Calu3 (cell line): ENCODE measurements around the gene RAD23B. TPM values are rescaled to one million over a fixed set of nuclear protein-coding genes. Genes with fewer than 3 reads are reported as not detected.
A peak's percentile ranks its signal among the peaks of the same experiment; 100 is the strongest.

ENCODE experiments used
- BruUV-seq: library from RNA; stranded (reverse); fragments of 400-500 nt; replicated peaks from 2 replicates; lab custom pipeline; 2021; lab: Mats Ljungman, UMichigan
- CTCF ChIA-PET: fragments of 300-600 bp; sonication (Branson Sonifier 250); formaldehyde crosslinking; loops from one replicate; lab custom pipeline; 2022; ENCODE audit warnings: antibody characterized with exemption; lab: Charles Lee
- DNase-seq: peaks from one replicate; pipeline ENCODE4 v3.0.0; 2022
- H3K27ac Mint-ChIP-seq: one replicate; pipeline ENCODE4 v1.8.0; 2022; ENCODE audit warnings: mixed read lengths; ENCODE audit not compliant: unreplicated experiment
- H3K27me3 Mint-ChIP-seq: one replicate; pipeline ENCODE4 v1.8.0; 2022; ENCODE audit warnings: mixed read lengths; ENCODE audit not compliant: unreplicated experiment
- H3K36me3 Mint-ChIP-seq: one replicate; pipeline ENCODE4 v1.8.0; 2022; ENCODE audit warnings: mild to moderate bottlenecking, moderate library complexity, mixed read lengths; ENCODE audit not compliant: insufficient read depth, unreplicated experiment
- H3K4me1 Mint-ChIP-seq: one replicate; pipeline ENCODE4 v1.8.0; 2022; ENCODE audit warnings: mild to moderate bottlenecking, low read depth, mixed read lengths; ENCODE audit not compliant: unreplicated experiment
- H3K4me3 Mint-ChIP-seq: one replicate; pipeline ENCODE4 v1.8.0; 2022; ENCODE audit warnings: mild to moderate bottlenecking, low read depth, moderate library complexity, mixed read lengths; ENCODE audit not compliant: unreplicated experiment
- H3K9me3 Mint-ChIP-seq: one replicate; pipeline ENCODE4 v1.8.0; 2022; ENCODE audit warnings: low read depth, mixed read lengths; ENCODE audit not compliant: unreplicated experiment
- intact Hi-C: fragments of 100-400 bp; cut with micrococcal nuclease; formaldehyde crosslinking; loops from one replicate; pipeline ENCODE4 v1.10.0; 2022; ENCODE audit not compliant: unreplicated experiment
- total RNA-seq: library from RNA; stranded (reverse); gene quantifications from 2 replicates; pipeline ENCODE4 v1.2.3, GENCODE V29; 2022
- TF ChIP-seq, protein P1 (sequence below): fragments of 200-600 bp; IDR thresholded peaks from one replicate; pipeline ENCODE4 v1.8.0; 2022; ENCODE audit warnings: antibody characterized with exemption; ENCODE audit not compliant: unreplicated experiment

RAD23B gene
- total RNA-seq, 1 experiment from 2014 or later, result 82.3 TPM

DNA sequence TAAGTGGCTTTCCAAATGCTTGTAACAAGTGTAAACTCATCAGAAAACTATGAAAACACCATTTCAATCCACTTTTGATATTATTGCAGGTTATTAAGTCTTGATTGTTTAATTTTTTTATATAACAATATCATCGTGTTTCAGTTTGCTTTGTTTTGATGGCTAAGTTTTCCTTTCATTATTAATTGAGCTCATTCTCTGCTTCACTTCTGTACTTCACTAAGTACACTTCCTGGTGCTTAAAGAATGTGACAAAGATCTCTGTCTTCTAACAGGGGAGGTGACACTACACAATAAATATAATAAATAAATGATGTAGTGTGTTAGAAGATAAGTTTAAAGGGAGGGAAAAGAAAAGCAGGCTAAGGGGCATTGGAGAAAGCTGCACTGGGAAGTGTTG lies 13.0 kb upstream of the RAD23B start:
- Mint-ChIP-seq H3K4me1 (peaks cover 16% of the 10 kb centered on the region), H3K27ac (peak overlapping the region; percentile 31), H3K4me3 (no peak overlapping the region), H3K9me3 (no peaks in the 10 kb centered on the region), H3K27me3 (no peaks in the 10 kb centered on the region), H3K36me3 (no peaks in the 10 kb centered on the region)
- intact Hi-C loops, result no loop called here
- TF ChIP-seq, protein P1, sequence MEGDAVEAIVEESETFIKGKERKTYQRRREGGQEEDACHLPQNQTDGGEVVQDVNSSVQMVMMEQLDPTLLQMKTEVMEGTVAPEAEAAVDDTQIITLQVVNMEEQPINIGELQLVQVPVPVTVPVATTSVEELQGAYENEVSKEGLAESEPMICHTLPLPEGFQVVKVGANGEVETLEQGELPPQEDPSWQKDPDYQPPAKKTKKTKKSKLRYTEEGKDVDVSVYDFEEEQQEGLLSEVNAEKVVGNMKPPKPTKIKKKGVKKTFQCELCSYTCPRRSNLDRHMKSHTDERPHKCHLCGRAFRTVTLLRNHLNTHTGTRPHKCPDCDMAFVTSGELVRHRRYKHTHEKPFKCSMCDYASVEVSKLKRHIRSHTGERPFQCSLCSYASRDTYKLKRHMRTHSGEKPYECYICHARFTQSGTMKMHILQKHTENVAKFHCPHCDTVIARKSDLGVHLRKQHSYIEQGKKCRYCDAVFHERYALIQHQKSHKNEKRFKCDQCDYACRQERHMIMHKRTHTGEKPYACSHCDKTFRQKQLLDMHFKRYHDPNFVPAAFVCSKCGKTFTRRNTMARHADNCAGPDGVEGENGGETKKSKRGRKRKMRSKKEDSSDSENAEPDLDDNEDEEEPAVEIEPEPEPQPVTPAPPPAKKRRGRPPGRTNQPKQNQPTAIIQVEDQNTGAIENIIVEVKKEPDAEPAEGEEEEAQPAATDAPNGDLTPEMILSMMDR, result no peak
- DNase-seq, result no peak
- BruUV-seq, result no TSS peak
- CTCF ChIA-PET, result interaction anchor here (1.0 kb wide), 1 partner anchor 9 kb away, joined by 5 read pairs; no protein-coding TSS in a partner anchor

DNA sequence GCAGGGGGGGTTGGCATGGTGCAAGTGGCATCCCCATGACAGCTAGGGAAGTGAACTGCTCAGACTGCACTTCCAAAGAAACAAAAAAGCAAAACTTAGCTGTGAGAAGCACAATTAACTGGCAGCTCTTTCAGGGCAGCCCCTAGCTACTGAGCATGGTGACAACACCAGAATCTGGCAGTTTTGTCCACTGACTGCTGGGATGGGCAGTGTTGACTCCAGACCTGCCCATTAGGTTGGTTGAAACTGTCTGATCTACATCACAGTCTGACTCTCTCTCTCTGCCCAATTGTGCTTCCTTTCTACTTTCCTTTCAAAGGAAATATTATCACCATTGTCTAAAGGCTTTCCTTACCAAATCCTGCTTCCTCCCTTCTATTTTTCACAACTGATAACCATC lies 12.5 kb upstream of the RAD23B start:
- Mint-ChIP-seq H3K27me3 (no peaks in the 10 kb centered on the region), H3K4me1 (peaks cover 21% of the 10 kb centered on the region), H3K4me3 (no peak overlapping the region), H3K36me3 (no peaks in the 10 kb centered on the region), H3K9me3 (no peaks in the 10 kb centered on the region), H3K27ac (peak overlapping the region; percentile 31)
- no peak for DNase-seq
- BruUV-seq, result no TSS peak
- intact Hi-C loops, result no loop called here
- TF ChIP-seq, protein P1, result no peak
- CTCF ChIA-PET, result interaction anchor here (1.0 kb wide), 1 partner anchor 8 kb away, joined by 5 read pairs; no protein-coding TSS in a partner anchor

DNA sequence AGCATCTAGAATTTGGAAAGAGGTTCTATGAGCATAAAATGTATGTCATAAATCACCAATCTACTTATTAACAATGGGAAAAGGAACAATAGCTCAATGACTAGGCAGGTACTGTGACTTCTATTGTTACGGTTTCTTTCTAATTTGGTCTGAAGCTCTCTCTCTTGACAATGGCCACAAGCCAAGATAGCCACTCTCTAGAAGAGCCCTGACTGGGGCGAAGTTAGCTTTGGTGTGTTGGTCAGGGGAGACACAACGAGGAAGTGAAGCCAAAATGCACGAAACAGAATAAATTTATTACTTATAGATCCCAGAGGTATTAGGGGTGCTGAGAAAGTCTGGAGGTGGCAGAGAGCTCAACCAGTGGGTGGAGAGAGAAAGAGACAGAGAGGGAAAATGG lies 9.4 kb upstream of the RAD23B start:
- Mint-ChIP-seq H3K9me3 (no peaks in the 10 kb centered on the region), H3K27me3 (no peaks in the 10 kb centered on the region), H3K36me3 (no peaks in the 10 kb centered on the region), H3K27ac (no peak overlapping the region), H3K4me1 (peaks cover 21% of the 10 kb centered on the region), H3K4me3 (no peak overlapping the region)
- no peak for DNase-seq
- CTCF ChIA-PET, result no interaction called here
- intact Hi-C loops, result no loop called here
- TF ChIP-seq, protein P1, result no peak
- BruUV-seq, result no TSS peak

DNA sequence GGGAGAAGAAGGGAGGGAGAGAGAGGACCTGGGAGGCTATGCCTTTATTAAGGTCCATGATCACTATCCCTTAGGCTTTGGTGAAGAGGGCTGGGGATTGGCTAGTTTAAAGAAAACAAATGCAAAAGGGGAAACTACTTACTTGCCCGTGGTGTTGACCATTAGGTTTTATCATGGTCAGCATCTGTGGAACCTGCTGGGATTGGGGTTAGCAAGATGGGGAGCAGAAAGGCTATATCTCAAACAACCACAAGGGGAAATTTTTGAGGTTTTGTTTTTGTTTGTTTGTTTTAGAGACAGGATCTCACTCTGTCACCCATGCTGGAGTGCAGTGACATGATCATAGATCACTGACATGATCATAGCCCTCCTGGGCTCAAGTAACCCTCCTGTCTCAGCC lies 9.0 kb upstream of the RAD23B start:
- Mint-ChIP-seq H3K9me3 (no peaks in the 10 kb centered on the region), H3K27ac (no peak overlapping the region), H3K4me3 (no peak overlapping the region), H3K36me3 (no peaks in the 10 kb centered on the region), H3K4me1 (peaks cover 21% of the 10 kb centered on the region), H3K27me3 (no peaks in the 10 kb centered on the region)
- no peak for DNase-seq
- no TSS peak for BruUV-seq
- intact Hi-C loops, result no loop called here
- TF ChIP-seq, protein P1, result no peak
- CTCF ChIA-PET, result no interaction called here
